Measurements from ENCODE around the gene PTTG1.
A peak's percentile ranks its signal among the peaks of the same experiment; 100 is the strongest.

PTTG1 gene

GRCh38 chr5:160456480-160457177, 35.0 kb downstream of the PTTG1 start:
- no peak for DNase-seq

- DNase-seq = no peak
Measured at GRCh38 chr5:160457252-160457651, 35.6 kb downstream of the PTTG1 start.

- no peak for DNase-seq
Measured at GRCh38 chr5:160458806-160459800, 37.4 kb downstream of the PTTG1 start.

- DNase-seq = no peak
Measured at GRCh38 chr5:160460377-160461049, 38.9 kb downstream of the PTTG1 start.

- DNase-seq = no peak
Measured at GRCh38 chr5:160461378-160461777, 39.7 kb downstream of the PTTG1 start.

GRCh38 chr5:160462167-160462566, 40.5 kb downstream of the PTTG1 start:
- DNase-seq = no peak

- no peak for DNase-seq
Measured at GRCh38 chr5:160463227-160463626, 41.6 kb downstream of the PTTG1 start.

- no peak for DNase-seq
Measured at GRCh38 chr5:160463740-160464465, 42.2 kb downstream of the PTTG1 start.

GRCh38 chr5:160464466-160464797, 42.8 kb downstream of the PTTG1 start:
- DNase-seq = no peak

- no peak for DNase-seq
Measured at GRCh38 chr5:160466116-160466515, 44.5 kb downstream of the PTTG1 start.

GRCh38 chr5:160466889-160467554, 45.4 kb downstream of the PTTG1 start:
- DNase-seq = no peak

GRCh38 chr5:160467555-160468362, 46.1 kb downstream of the PTTG1 start:
- DNase-seq = peak; percentile 83 to 86

- no peak for DNase-seq
Measured at GRCh38 chr5:160468363-160468975, 46.8 kb downstream of the PTTG1 start.

- no peak for DNase-seq
Measured at GRCh38 chr5:160469156-160470144, 47.8 kb downstream of the PTTG1 start.

- DNase-seq = peak; percentile 27 to 35
Measured at GRCh38 chr5:160470437-160471361, 49.0 kb downstream of the PTTG1 start.

GRCh38 chr5:160471761-160472160, 50.1 kb downstream of the PTTG1 start:
- DNase-seq = no peak

- DNase-seq = no peak
Measured at GRCh38 chr5:160472482-160472881, 50.8 kb downstream of the PTTG1 start.

GRCh38 chr5:160473681-160474080, 52.0 kb downstream of the PTTG1 start:
- DNase-seq = no peak

Measured in AML-193 (cell line).